Measurements from ENCODE around the gene RD3L. TPM values are rescaled to one million over a fixed set of nuclear protein-coding genes. Genes with fewer than 3 reads are reported as not detected.

Gene RD3L
- total and polyA plus RNA-seq, 3 donors from 2014 or later = not detected

DNA sequence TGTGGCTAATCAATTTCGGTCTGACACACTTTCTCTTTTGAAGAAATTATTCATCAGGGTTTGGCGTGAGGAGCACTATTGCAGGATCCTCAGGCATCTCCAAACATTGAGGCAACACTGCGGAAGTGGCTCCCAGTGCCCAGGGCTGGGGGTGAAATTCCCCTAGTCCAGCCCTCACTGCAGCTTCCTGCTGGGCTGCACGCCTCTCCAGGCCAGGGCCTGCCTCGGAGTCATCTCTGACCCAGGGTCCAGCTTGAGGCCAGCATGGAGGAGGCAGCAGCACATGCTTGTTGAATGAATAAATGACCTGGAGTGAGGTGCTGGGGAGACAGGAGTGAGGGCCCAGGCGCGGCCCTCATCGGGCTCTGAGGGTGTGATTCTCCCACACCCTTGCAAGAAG is 50.1 kb downstream of the RD3L start:
- no peak for DNase-seq
- 95% methylated on average over 8 of the region's 8 CpGs for WGBS, 2 donors
- Histone ChIP-seq H3K27ac (no peak overlapping the region), H3K4me1 (no peaks in the 10 kb centered on the region), H3K4me3 (no peak overlapping the region), H3K9me3 (no peaks in the 10 kb centered on the region), H3K36me3 (ENCODE audit: low read depth, missing control alignments) (no peaks in the 10 kb centered on the region), H3K27me3 (no peaks in the 10 kb centered on the region)
- intact Hi-C loops (cut with DNase I; ENCODE audit: low total_unique reads) = no loop called here
- no peak for TF ChIP-seq POLR2A (IDR thresholded peaks at IDR 0.05)
- TF ChIP-seq, protein P1, sequence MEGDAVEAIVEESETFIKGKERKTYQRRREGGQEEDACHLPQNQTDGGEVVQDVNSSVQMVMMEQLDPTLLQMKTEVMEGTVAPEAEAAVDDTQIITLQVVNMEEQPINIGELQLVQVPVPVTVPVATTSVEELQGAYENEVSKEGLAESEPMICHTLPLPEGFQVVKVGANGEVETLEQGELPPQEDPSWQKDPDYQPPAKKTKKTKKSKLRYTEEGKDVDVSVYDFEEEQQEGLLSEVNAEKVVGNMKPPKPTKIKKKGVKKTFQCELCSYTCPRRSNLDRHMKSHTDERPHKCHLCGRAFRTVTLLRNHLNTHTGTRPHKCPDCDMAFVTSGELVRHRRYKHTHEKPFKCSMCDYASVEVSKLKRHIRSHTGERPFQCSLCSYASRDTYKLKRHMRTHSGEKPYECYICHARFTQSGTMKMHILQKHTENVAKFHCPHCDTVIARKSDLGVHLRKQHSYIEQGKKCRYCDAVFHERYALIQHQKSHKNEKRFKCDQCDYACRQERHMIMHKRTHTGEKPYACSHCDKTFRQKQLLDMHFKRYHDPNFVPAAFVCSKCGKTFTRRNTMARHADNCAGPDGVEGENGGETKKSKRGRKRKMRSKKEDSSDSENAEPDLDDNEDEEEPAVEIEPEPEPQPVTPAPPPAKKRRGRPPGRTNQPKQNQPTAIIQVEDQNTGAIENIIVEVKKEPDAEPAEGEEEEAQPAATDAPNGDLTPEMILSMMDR (IDR thresholded peaks at IDR 0.05) = no peak

DNA sequence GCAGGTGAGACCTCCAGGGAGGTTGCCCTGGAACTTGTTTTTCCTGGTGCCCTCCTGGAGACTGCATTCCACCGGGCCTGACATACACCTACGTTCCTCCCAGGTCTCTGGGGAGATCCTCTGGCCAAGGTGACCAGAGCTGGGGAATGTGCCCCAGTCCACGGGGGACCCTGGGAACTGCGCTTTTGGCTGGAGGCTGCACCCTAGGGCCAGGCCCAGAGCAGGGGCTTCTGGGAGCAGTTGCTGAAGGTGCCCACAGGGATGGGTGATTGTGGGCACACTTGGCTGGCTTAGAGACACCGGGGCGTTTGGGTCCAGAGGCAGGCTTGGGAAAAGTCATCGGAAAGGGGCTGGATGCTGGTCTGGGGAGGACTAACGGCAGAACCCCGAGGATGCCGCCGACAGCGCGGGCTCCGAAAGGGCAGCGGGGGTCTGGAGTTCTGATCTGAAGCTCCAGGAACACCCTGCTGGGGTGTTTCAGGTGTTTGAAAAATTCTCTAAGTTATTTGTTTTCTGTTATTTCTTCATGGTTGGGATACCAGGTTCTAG is 50.6 kb downstream of the RD3L start:
- no peak for DNase-seq
- H3K36me3 ChIP-seq (ENCODE audit: low read depth, missing control alignments) = no peaks in the 10 kb centered on the region
- intact Hi-C loops (cut with DNase I; ENCODE audit: low total_unique reads) = no loop called here
- TF ChIP-seq, protein P1 (IDR thresholded peaks at IDR 0.05) = no peak
- TF ChIP-seq POLR2A (IDR thresholded peaks at IDR 0.05) = no peak
- no peaks in the 10 kb centered on the region for H3K9me3 ChIP-seq
- WGBS, 2 donors = 85 to 96% methylated on average over 13 to 14 of the region's 15 CpGs
- H3K4me1 ChIP-seq = no peaks in the 10 kb centered on the region
- no peak overlapping the region for H3K27ac ChIP-seq
- H3K27me3 ChIP-seq = no peaks in the 10 kb centered on the region
- no peak overlapping the region for H3K4me3 ChIP-seq

- H3K9me3 ChIP-seq = no peaks in the 10 kb centered on the region
- no peaks in the 10 kb centered on the region for H3K27me3 ChIP-seq
- no peak for DNase-seq
- no peaks in the 10 kb centered on the region for H3K36me3 ChIP-seq (ENCODE audit: low read depth, missing control alignments)
- 60 to 70% methylated on average over 2 to 16 of the region's 18 CpGs for WGBS, 2 donors
- intact Hi-C loops (cut with DNase I; ENCODE audit: low total_unique reads) = no loop called here
- H3K27ac ChIP-seq = no peak overlapping the region
- H3K4me3 ChIP-seq = no peak overlapping the region
- no peaks in the 10 kb centered on the region for H3K4me1 ChIP-seq
- no peak for TF ChIP-seq POLR2A (IDR thresholded peaks at IDR 0.05)
- TF ChIP-seq, protein P1 (IDR thresholded peaks at IDR 0.05) = no peak
These were observed 51.3 kb downstream of the RD3L start for GRCh38 chr14:103890821-103891666.

Other genes starting within 250 kb of the RD3L start
- gene XRCC3, start 227.1 kb downstream of the RD3L start, total RNA-seq = 10 to 100 TPM; 40.3 to 41.1 TPM
- gene XRCC3, start 227.1 kb downstream of the RD3L start, polyA plus RNA-seq (ENCODE audit: insufficient read depth, low read depth, low replicate concordance) = 16.6 TPM
- 100 to 1,000 TPM; 194 to 251 TPM for gene ZFYVE21, start 226.7 kb downstream of the RD3L start, total RNA-seq
- 86.4 TPM for gene ZFYVE21, start 226.7 kb downstream of the RD3L start, polyA plus RNA-seq (ENCODE audit: insufficient read depth, low read depth, low replicate concordance)
- 10 to 100 TPM; 73.1 to 82.4 TPM for gene PPP1R13B, start 95.0 kb downstream of the RD3L start, total RNA-seq
- 89.2 TPM for gene PPP1R13B, start 95.0 kb downstream of the RD3L start, polyA plus RNA-seq (ENCODE audit: insufficient read depth, low read depth, low replicate concordance)
- gene TDRD9, start 14.1 kb downstream of the RD3L start, total RNA-seq = 10 to 100 TPM; 41.8 to 68.5 TPM
- gene TDRD9, start 14.1 kb downstream of the RD3L start, polyA plus RNA-seq (ENCODE audit: insufficient read depth, low read depth, low replicate concordance) = 72.8 TPM
- 1 to 10 TPM; 2.7 to 3.7 TPM for gene ASPG, start 143.2 kb upstream of the RD3L start, total RNA-seq
- 3.3 TPM for gene ASPG, start 143.2 kb upstream of the RD3L start, polyA plus RNA-seq (ENCODE audit: insufficient read depth, low read depth, low replicate concordance)
- 10 to 100 TPM; 18.3 to 21.2 TPM for gene KIF26A, start 196.1 kb upstream of the RD3L start, total RNA-seq
- 5.6 TPM for gene KIF26A, start 196.1 kb upstream of the RD3L start, polyA plus RNA-seq (ENCODE audit: insufficient read depth, low read depth, low replicate concordance)

Measured in testis (tissue), 3 donors.